DMS153 (cell line): ENCODE results near the gene AURKA.
"Not testable (repeated sequence)": the region's sequence is repeated elsewhere in the genome, so short reads cannot be mapped to it uniquely, and the experiment has no call there.

Experiments used
- DNase-seq: peaks from one replicate; lab custom pipeline; 2025; lab: John Stamatoyannopoulos, UW

The AURKA gene

DNA sequence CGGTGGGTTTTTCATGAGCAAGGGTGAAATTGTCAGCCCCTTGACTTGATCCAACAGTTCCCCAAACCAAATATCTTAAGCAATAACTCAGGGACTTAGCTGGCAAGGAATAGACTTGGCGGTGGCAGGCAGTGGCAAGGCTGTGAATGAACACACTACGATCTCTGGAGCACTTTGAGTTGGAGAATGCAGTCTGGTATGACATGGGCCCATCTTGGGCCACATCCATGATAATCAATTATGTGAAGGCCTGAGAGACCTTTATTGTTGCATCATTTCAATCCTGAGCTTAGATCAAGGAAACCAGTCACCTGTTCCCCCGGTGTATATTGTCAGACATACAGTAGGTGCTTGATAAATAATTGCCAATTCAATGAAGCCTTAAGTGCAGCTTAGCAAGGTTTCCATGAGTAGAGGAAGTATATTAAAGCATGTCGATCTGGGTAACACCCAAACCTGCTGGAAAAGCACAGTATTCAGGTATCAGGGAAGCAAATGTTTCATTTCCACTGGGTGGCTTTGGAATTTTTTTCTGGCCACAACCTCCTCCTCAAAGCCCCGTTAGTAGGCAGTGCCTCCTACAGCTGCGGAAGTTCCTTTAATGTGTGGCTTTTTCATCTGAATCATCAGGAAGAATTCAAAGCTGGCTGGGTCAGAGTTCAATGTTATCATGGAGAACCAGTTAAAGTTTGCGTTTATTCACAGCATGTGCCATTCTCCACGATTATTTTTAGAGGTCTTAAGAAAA is 30.2 kb upstream of the AURKA start:
- no peak for DNase-seq

DNA sequence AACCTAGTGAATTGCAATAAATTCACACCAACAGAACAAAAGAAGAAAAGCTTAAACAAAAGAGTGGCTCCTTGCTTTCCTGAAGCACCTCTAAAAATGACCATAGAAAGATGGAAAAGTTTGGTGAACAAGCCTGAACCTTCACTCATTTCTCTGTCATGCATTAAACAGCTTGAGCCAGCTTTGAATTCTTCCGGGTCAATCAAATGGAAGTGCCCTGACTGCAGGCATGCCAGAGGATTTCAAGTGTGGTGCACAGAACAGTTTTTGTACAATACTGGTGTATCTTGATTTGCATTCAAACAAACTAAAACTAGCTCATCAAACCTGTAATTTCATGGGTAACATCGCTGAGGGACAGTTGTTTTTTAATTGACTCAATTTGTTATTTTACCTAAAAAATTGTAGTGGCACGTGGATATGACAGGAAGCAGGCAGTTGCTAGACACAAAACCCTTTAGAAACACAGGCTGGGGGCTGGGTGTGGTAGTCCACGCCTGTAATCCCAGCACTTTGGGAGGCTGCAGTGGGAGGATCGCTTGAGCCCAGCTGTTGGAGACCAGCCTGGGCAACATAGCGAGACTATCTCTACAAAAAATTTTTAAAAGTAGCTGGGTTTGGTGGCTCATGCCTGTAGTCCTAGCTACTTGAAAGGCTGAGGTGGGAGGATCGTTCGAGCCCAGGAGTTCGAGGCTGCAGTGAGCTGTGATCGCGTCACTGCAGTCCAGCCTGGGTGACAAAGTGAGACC is 29.1 kb upstream of the AURKA start:
- no peak for DNase-seq

GRCh38 chr20:56420028-56420427 is 28.0 kb upstream of the AURKA start:
- DNase-seq, result no peak

GRCh38 chr20:56418385-56418861 is 26.4 kb upstream of the AURKA start:
- DNase-seq, result no peak

DNA sequence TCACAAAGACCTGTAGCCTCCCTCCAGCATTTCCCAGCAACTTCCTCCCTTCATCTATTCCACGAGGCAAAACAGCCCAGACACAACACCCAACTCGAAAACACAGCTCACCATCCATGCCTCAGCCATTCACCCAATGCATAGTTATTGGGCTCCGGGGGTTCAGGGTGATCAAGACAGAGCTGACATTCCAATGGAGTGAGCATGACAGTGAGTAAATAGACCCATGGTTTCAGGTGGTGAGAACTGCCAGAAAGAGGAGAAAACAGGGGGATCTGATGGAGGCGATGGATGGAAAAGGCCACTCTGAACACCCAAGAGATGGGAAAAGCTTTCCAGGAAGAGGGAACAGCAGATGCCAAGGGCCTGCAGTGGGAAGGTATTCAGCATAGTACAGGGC is 25.9 kb upstream of the AURKA start:
- DNase-seq, result no peak

DNA sequence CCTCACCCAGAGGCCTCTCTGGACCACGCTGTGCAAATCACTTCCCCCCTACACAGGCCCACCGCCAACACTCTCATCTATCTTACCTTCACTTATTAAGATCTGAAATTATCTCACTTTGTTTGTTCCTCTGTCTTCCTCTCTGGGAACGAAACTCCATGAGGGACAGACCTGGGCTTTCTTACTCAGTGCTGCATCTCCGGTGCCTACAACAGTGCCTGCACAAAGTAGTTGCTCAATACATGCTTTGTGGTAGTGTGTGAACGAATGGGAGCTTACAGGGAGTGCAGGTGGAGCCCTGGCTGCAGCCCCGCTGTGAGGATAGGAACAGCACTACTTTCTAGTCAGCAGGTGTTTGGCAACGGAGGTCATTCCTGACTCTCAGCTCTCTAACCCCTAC is 25.4 kb upstream of the AURKA start:
- DNase-seq, result no peak

- DNase-seq, result no peak
These were observed 23.1 kb upstream of the AURKA start for GRCh38 chr20:56414842-56415765.

- no peak for DNase-seq
These were observed 20.9 kb upstream of the AURKA start for GRCh38 chr20:56412949-56413348.

- no peak for DNase-seq
These were observed 20.4 kb upstream of the AURKA start for GRCh38 chr20:56412473-56412790.

GRCh38 chr20:56411759-56412472 is 19.9 kb upstream of the AURKA start, which contains the start of gene CASS4:
CASS4 (plus strand) TSS chr20:56412260; CDS start chr20:56412459, 199 bp downstream.
- DNase-seq, result no peak

DNA sequence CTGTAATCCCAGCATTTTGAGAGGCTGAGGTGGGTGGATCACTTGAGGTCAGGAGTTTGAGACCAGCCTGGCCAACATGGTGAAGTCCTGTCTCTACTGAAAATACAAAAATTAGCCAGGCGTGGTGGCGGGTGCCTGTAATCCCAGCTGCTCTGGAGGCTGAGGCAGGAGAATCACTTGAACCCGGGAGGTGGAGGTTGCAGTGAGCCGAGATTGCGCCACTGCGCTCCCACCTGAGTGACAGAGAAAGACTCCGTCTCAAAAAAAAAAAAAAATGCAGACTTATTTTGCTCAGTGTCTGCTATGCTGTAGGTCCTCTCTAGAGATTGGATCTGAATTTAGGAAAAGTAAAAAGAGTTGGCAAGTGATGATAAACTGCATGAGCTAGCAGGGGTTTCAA is 19.3 kb upstream of the AURKA start:
- not testable (repeated sequence) for DNase-seq

DNA sequence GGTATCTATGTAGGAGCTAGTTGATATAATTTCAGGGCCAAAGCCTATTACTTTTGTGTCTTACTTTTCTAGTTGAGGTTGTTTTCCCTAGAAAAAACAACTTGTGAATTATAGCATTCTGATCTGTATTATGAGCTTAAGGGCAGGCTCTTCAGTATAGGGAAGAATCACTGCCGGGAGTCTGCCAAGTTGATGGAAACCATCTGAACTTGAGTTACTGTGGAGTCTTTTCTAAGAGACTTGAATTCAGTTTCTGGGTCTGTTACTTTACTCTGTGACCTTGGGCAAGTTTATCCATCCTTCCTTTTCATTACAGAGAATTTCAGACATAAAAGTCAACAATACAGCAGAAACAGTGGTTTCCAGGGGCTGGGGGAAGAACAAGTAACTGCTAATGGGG is 17.9 kb upstream of the AURKA start:
- DNase-seq, result no peak

GRCh38 chr20:56409521-56409920 is 17.5 kb upstream of the AURKA start:
- DNase-seq, result no peak

- no peak for DNase-seq
These were observed 14.9 kb upstream of the AURKA start for GRCh38 chr20:56406910-56407309.

DNA sequence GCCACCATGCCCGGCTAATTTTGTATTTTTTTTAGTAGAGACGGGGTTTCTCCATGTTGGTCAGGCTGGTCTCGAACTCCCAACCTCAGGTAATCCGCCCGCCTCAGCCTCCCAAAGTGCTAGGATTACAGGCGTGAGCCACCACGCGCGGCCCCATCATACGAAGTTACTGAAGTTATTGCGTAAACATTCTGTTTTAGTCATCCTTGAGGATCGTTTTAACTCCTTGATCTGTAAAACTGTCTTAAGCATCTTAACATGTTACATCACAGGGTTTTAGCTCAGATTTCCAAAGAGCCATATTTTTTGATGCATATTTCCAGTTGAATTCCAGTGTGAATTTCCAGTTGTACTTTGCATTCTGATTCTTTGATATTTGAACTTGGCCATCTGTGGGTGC is 13.3 kb upstream of the AURKA start:
- not testable (repeated sequence) for DNase-seq

GRCh38 chr20:56403465-56403864 is 11.4 kb upstream of the AURKA start:
- no peak for DNase-seq

DNA sequence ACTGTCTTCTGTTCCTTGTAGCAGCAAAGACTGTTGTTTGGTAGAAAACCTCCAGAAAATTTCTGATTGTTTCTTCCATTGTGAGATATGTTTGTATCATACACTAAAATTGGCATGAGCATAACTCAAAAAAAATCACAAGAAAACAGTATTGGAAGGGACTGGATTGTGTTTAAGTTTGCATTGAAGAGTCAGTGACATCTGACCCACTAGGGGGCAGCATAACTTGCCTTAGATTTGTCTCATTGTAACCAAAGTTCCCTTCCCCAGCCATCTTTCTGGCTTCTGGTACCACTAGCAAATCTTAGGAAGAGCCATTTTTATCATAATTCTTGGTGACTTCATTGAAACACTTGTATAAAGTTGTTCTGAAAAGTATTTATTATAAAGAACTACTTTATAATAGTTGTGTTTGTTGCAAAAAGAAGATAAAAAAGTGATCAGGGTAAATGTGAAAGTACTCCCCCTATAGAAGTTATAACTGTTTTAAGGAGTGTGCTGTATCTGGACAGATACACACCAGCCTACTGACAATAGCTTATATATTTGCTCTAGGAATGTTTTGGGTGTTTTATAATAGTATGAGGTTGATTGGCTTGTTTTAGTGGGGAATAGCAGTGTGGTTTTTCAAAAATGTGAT is 8.1 kb upstream of the AURKA start:
- no peak for DNase-seq

DNA sequence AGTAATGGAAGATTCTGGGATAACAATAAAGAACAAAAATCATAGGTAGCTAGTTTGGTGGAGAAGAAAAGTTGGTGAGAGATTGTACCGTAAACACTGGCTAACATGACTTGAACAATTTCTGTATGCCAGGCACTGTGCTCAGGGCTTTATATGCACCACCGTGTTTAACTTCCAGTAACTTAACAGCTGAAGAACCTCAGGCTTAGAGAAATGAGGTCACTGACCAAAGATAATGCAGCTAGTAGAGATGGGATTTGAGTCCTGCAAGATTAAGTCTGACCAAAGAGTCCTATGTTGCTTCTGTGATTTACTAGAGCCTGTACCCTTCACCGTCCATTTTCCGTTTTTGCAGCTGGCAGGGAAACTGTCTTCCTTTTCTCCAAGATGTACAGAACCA is 3.2 kb upstream of the AURKA start:
- no peak for DNase-seq

- no peak for DNase-seq
These were observed 1.6 kb upstream of the AURKA start for GRCh38 chr20:56393653-56394052.

- no peak for DNase-seq
These were observed 967 bp upstream of the AURKA start for GRCh38 chr20:56392881-56393482.

- DNase-seq, result no peak
These were observed 351 bp downstream of the AURKA start for GRCh38 chr20:56391596-56392131.
